ENCODE measurements around the gene PLPP2.

Gene PLPP2

DNA sequence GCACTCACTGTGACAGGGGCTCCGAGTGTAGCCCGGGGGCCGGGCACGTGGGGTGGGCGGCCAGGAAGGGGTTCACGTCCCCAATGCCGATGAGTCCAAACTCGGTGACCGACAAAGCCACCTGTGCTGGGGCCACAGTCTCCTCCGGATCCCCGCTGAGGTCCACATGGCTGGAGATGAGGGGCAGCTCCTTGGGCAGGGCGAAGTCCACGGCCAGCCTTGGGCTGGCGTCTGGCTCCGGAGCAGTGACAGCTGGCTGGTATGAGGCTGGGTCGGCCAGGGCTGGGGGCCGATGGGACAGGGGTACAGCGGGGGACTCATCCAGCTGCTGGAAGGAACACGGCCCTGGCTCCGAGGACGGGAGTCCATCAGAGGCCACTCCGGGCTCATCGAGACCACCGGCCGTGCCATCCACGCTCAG is 15.9 kb upstream of the PLPP2 start:
- Histone ChIP-seq H3K27me3 (ENCODE audit: insufficient read depth, low read length) (no peaks in the 10 kb centered on the region), H2BK5ac (ENCODE audit: low read depth, low read length, poor library complexity) (no peak overlapping the region), H4K12ac (ENCODE audit: low read depth, low read length) (no peak overlapping the region), H3K4me1 (ENCODE audit: control insufficient read depth in 1 of 2, insufficient read depth in 2 of 2, low read length in 2 of 2) (no peaks in the 10 kb centered on the region), H2BK120ac (ENCODE audit: insufficient read depth, low read length, poor library complexity) (no peak overlapping the region), H3K4ac (ENCODE audit: low read depth, low read length) (no peak overlapping the region), H3K27ac (ENCODE audit: low read depth, low read length) (no peak overlapping the region), H3K18ac (ENCODE audit: low read length) (no peak overlapping the region), H3K79me2 (ENCODE audit: control insufficient read depth, insufficient read depth, low read length, poor library complexity) (no peaks in the 10 kb centered on the region), H3K79me1 (ENCODE audit: low read length) (no peaks in the 10 kb centered on the region), H3K23ac (ENCODE audit: low read length) (no peak overlapping the region), H4K8ac (ENCODE audit: low read depth, low read length) (no peak overlapping the region), H3K36me3 (ENCODE audit: control insufficient read depth in 1 of 2, insufficient read depth in 2 of 2, low read length in 2 of 2) (peaks cover 68 to 71% of the 10 kb centered on the region in 2 experiments), H2AFZ (ENCODE audit: insufficient read depth, low read length, poor library complexity) (no peak overlapping the region), H4K91ac (ENCODE audit: low read depth, low read length) (no peak overlapping the region), H2AK5ac (ENCODE audit: low read length) (no peak overlapping the region), H3K9ac (ENCODE audit: low read length) (no peak overlapping the region), H3K4me3 (ENCODE audit: low read depth, low read length) (no peak overlapping the region), H3K9me3 (ENCODE audit: insufficient read depth, low read depth, low read length) (no peaks in the 10 kb centered on the region), H3K4me2 (ENCODE audit: low read length) (no peak overlapping the region), H3K14ac (ENCODE audit: low read length) (no peak overlapping the region), H2BK12ac (ENCODE audit: low read length) (no peak overlapping the region)
- WGBS (ENCODE audit: extremely low coverage, insufficient coverage, insufficient read length) = no CpG with 5 or more reads among the region's 26 CpGs
- DNase-seq = no peak

DNA sequence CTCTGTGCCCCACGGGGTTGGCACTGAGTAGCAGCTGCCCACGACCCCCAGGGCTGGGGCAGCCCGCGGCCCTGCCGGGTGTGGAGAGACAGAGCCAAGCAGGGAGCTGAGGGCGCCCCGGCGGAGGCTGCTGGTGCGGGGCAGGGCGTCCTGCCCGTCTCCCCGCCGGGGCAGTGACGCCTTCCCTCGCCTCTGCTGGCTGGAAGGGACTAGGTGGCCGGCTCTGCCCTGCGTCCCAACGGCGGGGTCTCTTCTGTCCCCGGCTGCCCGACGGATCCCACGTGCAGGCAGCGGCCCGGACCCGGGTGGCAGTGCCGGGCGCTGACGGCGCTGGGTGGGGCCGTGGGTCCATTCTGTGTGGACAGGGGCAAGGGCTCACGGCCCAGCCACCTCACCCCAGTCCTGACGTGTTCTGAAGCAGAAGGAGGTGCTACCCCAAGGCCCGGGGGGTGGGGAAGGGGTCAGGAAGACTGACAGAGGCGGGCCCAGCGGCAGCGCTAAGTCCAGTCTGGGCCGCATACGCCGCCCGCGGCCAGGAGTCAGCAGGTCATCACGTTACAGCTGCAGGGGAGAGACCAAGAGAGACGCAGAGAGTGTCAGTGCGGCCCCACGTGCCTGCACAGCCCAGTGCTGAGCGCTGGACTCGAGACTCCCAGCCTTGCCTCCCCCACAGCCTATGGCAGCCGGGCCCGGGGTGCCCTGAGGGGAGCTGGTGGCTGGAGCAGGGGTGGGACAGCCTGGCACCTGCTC is 15.1 kb upstream of the PLPP2 start:
- Histone ChIP-seq H2AK5ac (ENCODE audit: low read length) (no peak overlapping the region), H3K79me1 (ENCODE audit: low read length) (no peaks in the 10 kb centered on the region), H3K27ac (ENCODE audit: low read depth, low read length) (no peak overlapping the region), H3K36me3 (ENCODE audit: control insufficient read depth in 1 of 2, insufficient read depth in 2 of 2, low read length in 2 of 2) (peaks cover 60 to 65% of the 10 kb centered on the region in 2 experiments), H2AFZ (ENCODE audit: insufficient read depth, low read length, poor library complexity) (no peak overlapping the region), H4K8ac (ENCODE audit: low read depth, low read length) (no peak overlapping the region), H3K18ac (ENCODE audit: low read length) (no peak overlapping the region), H3K79me2 (ENCODE audit: control insufficient read depth, insufficient read depth, low read length, poor library complexity) (no peaks in the 10 kb centered on the region), H4K12ac (ENCODE audit: low read depth, low read length) (no peak overlapping the region), H4K91ac (ENCODE audit: low read depth, low read length) (no peak overlapping the region), H3K4me2 (ENCODE audit: low read length) (no peak overlapping the region), H3K9ac (ENCODE audit: low read length) (no peak overlapping the region), H3K14ac (ENCODE audit: low read length) (no peak overlapping the region), H2BK120ac (ENCODE audit: insufficient read depth, low read length, poor library complexity) (no peak overlapping the region), H3K4me3 (ENCODE audit: low read depth, low read length) (no peak overlapping the region), H3K9me3 (ENCODE audit: insufficient read depth, low read depth, low read length) (no peaks in the 10 kb centered on the region), H3K4me1 (ENCODE audit: control insufficient read depth in 1 of 2, insufficient read depth in 2 of 2, low read length in 2 of 2) (no peaks in the 10 kb centered on the region), H3K27me3 (ENCODE audit: insufficient read depth, low read length) (no peaks in the 10 kb centered on the region), H3K4ac (ENCODE audit: low read depth, low read length) (no peak overlapping the region), H2BK5ac (ENCODE audit: low read depth, low read length, poor library complexity) (no peak overlapping the region), H2BK12ac (ENCODE audit: low read length) (no peak overlapping the region), H3K23ac (ENCODE audit: low read length) (no peak overlapping the region)
- DNase-seq = no peak
- WGBS (ENCODE audit: extremely low coverage, insufficient coverage, insufficient read length) = no CpG with 5 or more reads among the region's 50 CpGs

DNA sequence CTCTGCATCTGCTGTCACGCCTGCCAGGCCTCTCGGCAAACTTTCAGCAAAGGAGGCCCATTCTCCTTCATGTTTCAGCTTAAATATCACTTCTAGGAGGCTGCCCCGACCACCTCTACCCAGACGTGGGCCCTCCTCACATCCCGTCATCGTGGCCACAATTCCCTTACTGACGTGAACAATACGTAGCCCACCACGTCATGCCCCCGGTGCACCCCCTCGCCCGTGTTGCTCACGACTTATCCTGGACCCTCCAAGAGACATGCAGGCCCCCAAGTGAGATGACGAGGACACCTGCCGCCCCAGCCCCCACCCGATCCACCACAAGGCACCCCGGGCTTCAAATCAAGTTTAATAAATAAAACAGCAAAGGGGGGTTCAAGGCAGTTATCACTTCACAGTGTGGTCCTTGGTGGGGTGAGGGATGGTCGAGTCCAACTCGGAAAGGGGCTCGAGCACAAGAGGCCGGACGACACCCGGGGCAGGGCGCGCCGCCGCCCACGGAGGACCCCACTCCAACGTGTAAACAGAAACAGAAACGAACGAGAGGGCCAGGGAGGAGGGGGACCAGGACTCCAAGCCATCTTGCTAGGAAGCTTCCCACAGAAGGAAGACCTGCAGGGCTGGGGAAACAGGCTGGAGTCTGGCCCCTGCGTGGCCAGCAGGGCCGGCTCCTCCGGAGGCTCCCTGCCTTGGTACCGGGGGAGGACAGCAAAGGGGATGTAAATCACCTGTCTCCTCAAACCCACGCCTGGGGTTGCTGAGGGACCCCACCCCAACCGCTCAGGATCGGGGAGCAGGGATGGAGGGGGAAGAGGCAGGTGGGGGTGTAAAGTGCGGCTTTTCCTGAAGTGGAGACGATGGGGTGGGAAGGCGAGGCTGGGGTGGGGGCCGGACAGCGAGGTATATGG is 14.3 kb upstream of the PLPP2 start:
- Histone ChIP-seq H2BK12ac (ENCODE audit: low read length) (no peak overlapping the region), H4K91ac (ENCODE audit: low read depth, low read length) (no peak overlapping the region), H4K12ac (ENCODE audit: low read depth, low read length) (no peak overlapping the region), H3K4me2 (ENCODE audit: low read length) (no peak overlapping the region), H3K9me3 (ENCODE audit: insufficient read depth, low read depth, low read length) (no peaks in the 10 kb centered on the region), H3K18ac (ENCODE audit: low read length) (no peak overlapping the region), H4K8ac (ENCODE audit: low read depth, low read length) (no peak overlapping the region), H3K9ac (ENCODE audit: low read length) (no peak overlapping the region), H3K4me3 (ENCODE audit: low read depth, low read length) (no peak overlapping the region), H3K4ac (ENCODE audit: low read depth, low read length) (no peak overlapping the region), H3K27ac (ENCODE audit: low read depth, low read length) (no peak overlapping the region), H3K79me2 (ENCODE audit: control insufficient read depth, insufficient read depth, low read length, poor library complexity) (no peaks in the 10 kb centered on the region), H3K79me1 (ENCODE audit: low read length) (no peaks in the 10 kb centered on the region), H3K36me3 (ENCODE audit: control insufficient read depth in 1 of 2, insufficient read depth in 2 of 2, low read length in 2 of 2) (peaks cover 51 to 57% of the 10 kb centered on the region in 2 experiments), H3K27me3 (ENCODE audit: insufficient read depth, low read length) (no peaks in the 10 kb centered on the region), H2BK5ac (ENCODE audit: low read depth, low read length, poor library complexity) (no peak overlapping the region), H2AK5ac (ENCODE audit: low read length) (no peak overlapping the region), H2BK120ac (ENCODE audit: insufficient read depth, low read length, poor library complexity) (no peak overlapping the region), H3K4me1 (ENCODE audit: control insufficient read depth in 1 of 2, insufficient read depth in 2 of 2, low read length in 2 of 2) (no peaks in the 10 kb centered on the region), H3K14ac (ENCODE audit: low read length) (no peak overlapping the region), H3K23ac (ENCODE audit: low read length) (no peak overlapping the region), H2AFZ (ENCODE audit: insufficient read depth, low read length, poor library complexity) (no peak overlapping the region)
- WGBS (ENCODE audit: extremely low coverage, insufficient coverage, insufficient read length) = no CpG with 5 or more reads among the region's 43 CpGs
- DNase-seq = no peak

DNA sequence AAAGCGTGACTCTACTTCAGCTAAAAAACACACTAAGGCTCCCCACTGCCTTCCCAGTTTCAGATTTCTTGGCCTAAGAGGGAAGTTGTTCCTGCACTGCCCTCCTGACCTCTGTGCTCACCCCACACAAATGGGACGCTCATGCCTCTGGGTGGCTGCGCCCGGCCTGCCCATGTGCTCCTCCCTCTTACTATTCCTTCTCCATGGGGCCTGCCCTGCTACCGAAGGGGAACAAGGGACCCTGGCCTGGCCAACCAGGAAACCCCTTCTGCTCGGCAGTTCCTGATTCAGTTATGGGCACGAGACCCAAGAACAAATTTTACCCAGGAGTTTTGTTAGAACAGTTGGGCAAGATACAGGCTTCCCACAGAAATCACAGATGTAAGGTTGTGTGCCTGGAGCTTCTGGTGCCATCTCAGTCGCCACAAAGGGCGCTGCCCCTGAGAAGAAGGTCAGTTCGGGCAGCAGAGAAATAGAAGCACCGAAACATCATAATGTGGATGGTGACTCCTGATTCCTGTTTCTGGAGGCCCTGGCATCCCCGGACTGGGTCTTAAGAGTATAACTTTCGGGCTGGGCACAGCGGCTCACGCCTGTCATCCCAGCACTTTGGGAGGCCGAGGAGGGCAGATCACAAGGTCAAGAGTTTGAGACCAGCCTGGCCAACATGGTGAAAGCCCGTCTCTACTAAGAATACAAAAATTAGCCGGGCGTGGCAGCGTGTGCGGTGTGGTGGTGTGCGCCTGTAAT is 5.4 kb upstream of the PLPP2 start:
- Histone ChIP-seq H2AK5ac (ENCODE audit: low read length) (no peak overlapping the region), H3K4me3 (ENCODE audit: low read depth, low read length) (no peak overlapping the region), H3K14ac (ENCODE audit: low read length) (peak overlapping the region; percentile 6), H3K79me2 (ENCODE audit: control insufficient read depth, insufficient read depth, low read length, poor library complexity) (no peaks in the 10 kb centered on the region), H3K4me1 (ENCODE audit: control insufficient read depth in 1 of 2, insufficient read depth in 2 of 2, low read length in 2 of 2) (peaks cover 10 to 17% of the 10 kb centered on the region in 2 experiments), H3K4ac (ENCODE audit: low read depth, low read length) (no peak overlapping the region), H3K79me1 (ENCODE audit: low read length) (peaks cover 3% of the 10 kb centered on the region), H4K12ac (ENCODE audit: low read depth, low read length) (no peak overlapping the region), H3K18ac (ENCODE audit: low read length) (no peak overlapping the region), H2AFZ (ENCODE audit: insufficient read depth, low read length, poor library complexity) (no peak overlapping the region), H3K36me3 (ENCODE audit: control insufficient read depth in 1 of 2, insufficient read depth in 2 of 2, low read length in 2 of 2) (no peaks in the 10 kb centered on the region), H3K23ac (ENCODE audit: low read length) (no peak overlapping the region), H3K27ac (ENCODE audit: low read depth, low read length) (no peak overlapping the region), H3K9me3 (ENCODE audit: insufficient read depth, low read depth, low read length) (no peaks in the 10 kb centered on the region), H2BK5ac (ENCODE audit: low read depth, low read length, poor library complexity) (no peak overlapping the region), H2BK12ac (ENCODE audit: low read length) (no peak overlapping the region), H4K8ac (ENCODE audit: low read depth, low read length) (no peak overlapping the region), H3K4me2 (ENCODE audit: low read length) (no peak overlapping the region), H3K9ac (ENCODE audit: low read length) (no peak overlapping the region), H3K27me3 (ENCODE audit: insufficient read depth, low read length) (no peaks in the 10 kb centered on the region), H2BK120ac (ENCODE audit: insufficient read depth, low read length, poor library complexity) (no peak overlapping the region), H4K91ac (ENCODE audit: low read depth, low read length) (no peak overlapping the region)
- DNase-seq = peak in 1 of 2 donors; percentile 24
- no CpG with 5 or more reads among the region's 22 CpGs for WGBS (ENCODE audit: extremely low coverage, insufficient coverage, insufficient read length)
